Smooth muscle cell (in vitro differentiated cells): ENCODE measurements around the gene ABHD18. TPM values are rescaled to one million over a fixed set of nuclear protein-coding genes. Genes with fewer than 3 reads are reported as not detected.
"Not testable (repeated sequence)": the region's sequence is repeated elsewhere in the genome, so short reads cannot be mapped to it uniquely, and the experiment has no call there.

ENCODE experiments used
- DNase-seq: peaks from one replicate; lab custom pipeline; 2025; ENCODE audit not compliant: unreplicated experiment; lab: John Stamatoyannopoulos, UW
- H2AFZ ChIP-seq: fragments of 200-600 bp; sonication (generic); 2 replicates; pipeline ENCODE4 v1.6.0; 2016; ENCODE audit warnings: antibody characterized with exemption, low read depth, mild to moderate bottlenecking
- H3F3A ChIP-seq: fragments of 200-600 bp; sonication (generic); 2 replicates; pipeline ENCODE4 v1.6.0; 2017; ENCODE audit warnings: antibody characterized with exemption, low read depth
- H3K27ac ChIP-seq: fragments of 200-600 bp; sonication (generic); 2 replicates; pipeline ENCODE4 v1.5.1; 2016; ENCODE audit warnings: low read depth, mild to moderate bottlenecking
- H3K27me3 ChIP-seq: fragments of 200-600 bp; sonication (generic); 2 replicates; pipeline ENCODE4 v1.6.1; 2016; ENCODE audit warnings: low read depth, mild to moderate bottlenecking
- H3K36me3 ChIP-seq: fragments of 200-600 bp; sonication (generic); 2 replicates; pipeline ENCODE4 v1.5.1; 2016; ENCODE audit warnings: low read depth
- H3K4me1 ChIP-seq: fragments of 200-600 bp; sonication (generic); 2 replicates; pipeline ENCODE4 v1.5.1; 2016; ENCODE audit warnings: low read depth
- H3K4me2 ChIP-seq: fragments of 200-600 bp; sonication (generic); 2 replicates; pipeline ENCODE4 v1.6.0; 2016; ENCODE audit warnings: mild to moderate bottlenecking
- H3K4me3 ChIP-seq: fragments of 200-600 bp; sonication (generic); 2 replicates; pipeline ENCODE4 v1.5.1; 2016; ENCODE audit warnings: mild to moderate bottlenecking
- H3K79me2 ChIP-seq: fragments of 200-600 bp; sonication (generic); 2 replicates; pipeline ENCODE4 v1.6.0; 2016; ENCODE audit warnings: low read depth, mild to moderate bottlenecking
- H3K9ac ChIP-seq: fragments of 200-600 bp; sonication (generic); 2 replicates; pipeline ENCODE4 v1.6.0; 2016; ENCODE audit warnings: low read depth
- H3K9me3 ChIP-seq: fragments of 200-600 bp; sonication (generic); replicated peaks from 2 replicates; pipeline ENCODE4 v1.5.1; 2016; ENCODE audit warnings: low read depth
- H4K20me1 ChIP-seq: fragments of 200-600 bp; sonication (generic); 2 replicates; pipeline ENCODE4 v1.6.0; 2016; ENCODE audit warnings: low read depth
- WGBS: methylation state at CpG from one replicate; pipeline ENCODE4 v1.1.7; 2016; ENCODE audit warnings: low lambda C conversion rate; 5-methylcytosine and 5-hydroxymethylcytosine counted together
- polyA plus RNA-seq: library from polyadenylated mRNA; unstranded; fragments of >200 nt; fragmentation: Nextera tagmentation; extraction: Ambion mirVana; gene quantifications from 2 replicates; pipeline ENCODE4 v1.2.1, GENCODE V29; 2016
- total RNA-seq: library from RNA; depleted of rRNA; stranded (reverse); fragments of >200 nt; gene quantifications from 2 replicates; pipeline ENCODE4 v1.2.3, GENCODE V29; 2014
- TF ChIP-seq, protein P1 (sequence below): fragments of 200-600 bp; sonication (generic); IDR thresholded peaks from 2 replicates; pipeline ENCODE4 v1.5.1; 2017; ENCODE audit warnings: borderline replicate concordance, mild to moderate bottlenecking, antibody characterized with exemption; ENCODE audit not compliant: insufficient read depth, poor library complexity, severe bottlenecking

The ABHD18 gene
- total and polyA plus RNA-seq, 2 experiments from 2014 or later, result 4.3 to 10.0 TPM

DNA sequence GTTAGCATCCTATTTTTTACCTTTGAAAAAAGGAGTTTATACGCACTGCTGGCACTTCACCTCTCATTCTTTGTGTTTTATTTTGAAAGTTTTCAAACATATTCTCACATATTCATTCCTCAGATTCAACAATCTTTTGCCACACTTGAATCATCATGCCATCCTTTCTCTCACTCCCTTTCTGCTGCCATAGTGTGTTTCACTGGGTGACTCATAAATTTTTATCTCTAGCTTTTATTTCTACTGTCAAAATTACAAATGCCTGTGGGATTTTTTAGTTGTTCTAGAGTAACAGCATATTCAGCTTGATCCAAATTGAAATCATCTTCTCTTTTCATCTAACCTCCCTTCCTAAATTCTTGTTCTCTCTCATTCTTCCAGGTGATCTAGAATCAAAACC is 28.2 kb upstream of the ABHD18 start:
- Histone ChIP-seq H3K27me3 (no peaks in the 10 kb centered on the region), H3K4me2 (no peak overlapping the region), H3K4me3 (no peak overlapping the region), H2AFZ (no peak overlapping the region), H3K4me1 (no peaks in the 10 kb centered on the region), H3K27ac (no peak overlapping the region), H3F3A (no peaks in the 10 kb centered on the region), H3K9me3 (no peaks in the 10 kb centered on the region), H3K9ac (no peak overlapping the region), H4K20me1 (no peaks in the 10 kb centered on the region), H3K79me2 (no peaks in the 10 kb centered on the region), H3K36me3 (no peaks in the 10 kb centered on the region)
- 100% methylated on average over 1 of the region's 1 CpG for WGBS
- DNase-seq, result no peak
- TF ChIP-seq, protein P1, sequence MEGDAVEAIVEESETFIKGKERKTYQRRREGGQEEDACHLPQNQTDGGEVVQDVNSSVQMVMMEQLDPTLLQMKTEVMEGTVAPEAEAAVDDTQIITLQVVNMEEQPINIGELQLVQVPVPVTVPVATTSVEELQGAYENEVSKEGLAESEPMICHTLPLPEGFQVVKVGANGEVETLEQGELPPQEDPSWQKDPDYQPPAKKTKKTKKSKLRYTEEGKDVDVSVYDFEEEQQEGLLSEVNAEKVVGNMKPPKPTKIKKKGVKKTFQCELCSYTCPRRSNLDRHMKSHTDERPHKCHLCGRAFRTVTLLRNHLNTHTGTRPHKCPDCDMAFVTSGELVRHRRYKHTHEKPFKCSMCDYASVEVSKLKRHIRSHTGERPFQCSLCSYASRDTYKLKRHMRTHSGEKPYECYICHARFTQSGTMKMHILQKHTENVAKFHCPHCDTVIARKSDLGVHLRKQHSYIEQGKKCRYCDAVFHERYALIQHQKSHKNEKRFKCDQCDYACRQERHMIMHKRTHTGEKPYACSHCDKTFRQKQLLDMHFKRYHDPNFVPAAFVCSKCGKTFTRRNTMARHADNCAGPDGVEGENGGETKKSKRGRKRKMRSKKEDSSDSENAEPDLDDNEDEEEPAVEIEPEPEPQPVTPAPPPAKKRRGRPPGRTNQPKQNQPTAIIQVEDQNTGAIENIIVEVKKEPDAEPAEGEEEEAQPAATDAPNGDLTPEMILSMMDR, result no peak

DNA sequence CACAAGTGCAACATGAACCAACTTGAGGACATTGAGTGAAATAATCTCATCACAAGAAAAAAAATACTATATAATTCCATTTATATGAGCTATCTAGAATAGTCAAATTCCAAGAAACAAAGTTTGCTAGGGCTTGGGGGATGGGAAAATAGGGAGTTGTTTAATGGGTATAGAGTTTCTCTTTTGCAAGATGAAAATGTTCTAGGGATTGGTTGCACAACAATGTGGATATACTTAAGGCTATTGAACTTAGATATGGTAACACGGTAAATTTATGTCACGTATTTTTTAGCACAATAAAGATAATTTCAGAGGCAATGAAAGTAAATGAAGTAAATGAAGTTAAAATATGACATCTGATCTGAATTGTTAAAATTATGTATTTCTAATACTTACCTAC is 8.1 kb upstream of the ABHD18 start:
- Histone ChIP-seq H3K9me3 (no peaks in the 10 kb centered on the region), H3F3A (no peaks in the 10 kb centered on the region), H3K4me2 (no peak overlapping the region), H3K4me3 (no peak overlapping the region), H3K79me2 (peaks cover 10% of the 10 kb centered on the region), H2AFZ (no peak overlapping the region), H3K27ac (no peak overlapping the region), H4K20me1 (peaks cover 2% of the 10 kb centered on the region), H3K9ac (no peak overlapping the region), H3K4me1 (no peaks in the 10 kb centered on the region), H3K36me3 (no peaks in the 10 kb centered on the region), H3K27me3 (no peaks in the 10 kb centered on the region)
- TF ChIP-seq, protein P1, result no peak
- WGBS, result 100% methylated on average over 2 of the region's 2 CpGs
- DNase-seq, result no peak

- H3K27ac ChIP-seq, result no peak overlapping the region
- peaks cover 20% of the 10 kb centered on the region for H3K79me2 ChIP-seq
- H2AFZ ChIP-seq, result no peak overlapping the region
- H3K4me2 ChIP-seq, result no peak overlapping the region
- H3K9me3 ChIP-seq, result no peaks in the 10 kb centered on the region
- no peak overlapping the region for H3K9ac ChIP-seq
- no peaks in the 10 kb centered on the region for H3F3A ChIP-seq
- H3K4me1 ChIP-seq, result no peaks in the 10 kb centered on the region
- TF ChIP-seq, protein P1, result no peak
- H3K36me3 ChIP-seq, result no peaks in the 10 kb centered on the region
- no peak for DNase-seq
- 48% methylated on average over 1 of the region's 1 CpG for WGBS
- no peaks in the 10 kb centered on the region for H3K27me3 ChIP-seq
- no peak overlapping the region for H3K4me3 ChIP-seq
- H4K20me1 ChIP-seq, result peaks cover 2% of the 10 kb centered on the region
Measured at GRCh38 chr4:127959794-127960193, 5.4 kb upstream of the ABHD18 start.

DNA sequence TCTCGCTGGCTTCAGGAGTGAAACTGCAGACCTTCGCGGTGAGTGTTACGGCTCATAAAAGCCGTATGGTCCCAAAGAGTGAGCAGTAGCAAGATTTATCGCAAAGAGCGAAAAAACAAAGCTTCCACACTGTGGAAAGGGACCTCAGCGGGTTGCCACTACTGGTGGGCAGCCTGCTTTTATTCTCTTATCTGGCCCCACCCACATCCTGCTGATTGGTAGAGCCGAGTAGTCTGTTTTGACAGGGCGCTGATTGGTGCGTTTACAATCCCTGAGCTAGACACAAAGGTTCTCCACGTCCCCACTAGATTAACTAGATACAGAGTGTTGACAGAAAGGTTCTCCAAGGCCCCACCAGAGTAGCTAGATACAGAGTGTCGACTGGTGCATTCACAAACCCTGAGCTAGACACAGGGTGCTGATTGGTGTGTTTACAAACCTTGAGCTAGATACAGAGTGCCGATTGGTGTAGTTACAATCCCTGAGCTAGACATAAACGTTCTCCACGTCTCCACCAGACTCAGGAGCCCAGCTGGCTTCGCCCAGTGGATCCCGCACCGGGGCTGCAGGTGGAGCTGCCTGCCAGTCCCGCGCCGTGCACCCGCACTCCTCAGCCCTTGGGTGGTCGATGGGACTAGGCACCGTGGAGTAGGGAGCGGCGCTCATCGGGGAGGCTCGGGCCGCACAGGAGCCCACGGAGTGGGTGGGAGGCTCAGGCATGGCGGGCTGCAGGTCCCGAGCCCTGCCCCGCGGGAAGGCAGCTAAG is 1.4 kb upstream of the ABHD18 start:
- H3K9me3 ChIP-seq, H3K4me1 ChIP-seq, H3F3A ChIP-seq, H4K20me1 ChIP-seq, DNase-seq, H3K27me3 ChIP-seq, H3K36me3 ChIP-seq, H2AFZ ChIP-seq, H3K27ac ChIP-seq: not testable (repeated sequence)
- 41% methylated on average over 35 of the region's 35 CpGs for WGBS
- Histone ChIP-seq H3K4me2 (peak overlapping the region; percentile 88), H3K4me3 (peak overlapping the region; percentile 89), H3K79me2 (peaks cover 43% of the 10 kb centered on the region), H3K9ac (peak overlapping the region; percentile 96)

DNA sequence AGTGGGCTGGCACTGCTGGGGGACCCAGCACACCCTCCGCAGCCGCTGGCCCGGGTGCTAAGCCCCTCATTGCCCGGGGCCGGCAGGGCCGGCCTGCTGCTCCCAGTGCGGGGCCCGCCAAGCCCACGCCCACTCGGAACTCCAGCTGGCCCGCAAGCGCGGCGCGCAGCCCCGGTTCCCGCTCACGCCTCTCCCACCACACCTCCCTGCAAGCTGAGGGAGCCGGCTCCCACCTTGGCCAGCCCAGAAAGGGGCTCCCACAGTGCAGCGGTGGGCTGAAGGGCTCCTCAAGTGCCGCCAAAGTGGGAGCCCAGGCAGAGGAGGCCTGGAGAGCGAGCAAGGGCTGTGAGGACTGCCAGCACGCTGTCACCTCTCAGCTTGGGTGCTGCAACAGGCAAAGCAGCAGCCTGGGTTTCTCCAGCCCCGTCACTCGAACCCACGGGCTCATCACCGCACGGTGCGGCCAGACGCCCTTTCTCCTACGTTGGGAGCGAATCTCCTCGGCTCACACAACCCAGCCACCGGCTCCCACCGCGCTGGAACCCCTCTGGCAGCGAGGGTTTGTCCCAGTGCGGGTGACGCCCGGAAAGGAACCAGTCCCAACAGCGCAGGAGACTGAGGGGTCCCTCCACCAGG is 662 bp upstream of the ABHD18 start:
- peak overlapping the region; percentile 96 for H3K9ac ChIP-seq
- H3K79me2 ChIP-seq, result peaks cover 43% of the 10 kb centered on the region
- DNase-seq, H3K36me3 ChIP-seq, H3K9me3 ChIP-seq, H3K27me3 ChIP-seq, H4K20me1 ChIP-seq, H3F3A ChIP-seq, H3K4me1 ChIP-seq: not testable (repeated sequence)
- peak overlapping the region; percentile 85 for H3K27ac ChIP-seq
- peak overlapping the region; percentile 89 for H3K4me3 ChIP-seq
- under 1% methylated on average over 36 of the region's 41 CpGs for WGBS
- peak overlapping the region; percentile 100 for H2AFZ ChIP-seq
- peak overlapping the region; percentile 88 for H3K4me2 ChIP-seq
